Epithelial cell of esophagus (primary cell): ENCODE data around the gene ECHDC1.

ENCODE experiments used
- DNase-seq: peaks from one replicate; pipeline ENCODE4 v3.0.0; 2010; ENCODE audit warnings: low read depth
- H3K4me3 ChIP-seq: 2 replicates; pipeline ENCODE4 v1.5.1; 2011; ENCODE audit warnings: mild to moderate bottlenecking, low read length, control low read depth
- CTCF ChIP-seq: IDR thresholded peaks from 2 replicates; pipeline ENCODE4 v1.5.1; 2011; ENCODE audit warnings: low read depth, mild to moderate bottlenecking, low read length, control low read depth, inconsistent platforms; ENCODE audit not compliant: insufficient read depth; ENCODE audit errors: missing control alignments

Gene ECHDC1

GRCh38 chr6:127255286-127255685 lies 88.1 kb downstream of the ECHDC1 start:
- TF ChIP-seq CTCF, result no peak
- H3K4me3 ChIP-seq, result no peak overlapping the region
- DNase-seq, result no peak

DNA sequence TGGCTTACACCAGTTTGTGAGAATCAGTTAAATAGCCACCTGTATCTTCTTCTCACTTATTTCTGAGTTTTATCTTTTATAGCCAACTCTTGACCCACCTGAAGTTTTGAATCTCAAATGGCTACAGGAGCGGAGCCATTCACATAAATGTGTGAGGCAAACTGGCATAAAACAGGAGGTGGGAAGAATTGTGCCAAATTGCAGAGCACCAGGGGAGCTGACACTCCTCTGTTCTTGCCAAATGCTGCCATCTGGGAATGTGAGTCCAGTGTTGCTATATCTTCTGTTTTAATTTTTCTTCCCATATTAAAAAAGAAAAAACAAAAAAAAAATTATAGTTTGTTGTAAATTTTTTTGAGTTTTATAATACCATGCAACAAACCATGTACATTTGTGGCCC lies 93.8 kb downstream of the ECHDC1 start:
- no peak for DNase-seq
- TF ChIP-seq CTCF, result no peak
- H3K4me3 ChIP-seq, result no peak overlapping the region

DNA sequence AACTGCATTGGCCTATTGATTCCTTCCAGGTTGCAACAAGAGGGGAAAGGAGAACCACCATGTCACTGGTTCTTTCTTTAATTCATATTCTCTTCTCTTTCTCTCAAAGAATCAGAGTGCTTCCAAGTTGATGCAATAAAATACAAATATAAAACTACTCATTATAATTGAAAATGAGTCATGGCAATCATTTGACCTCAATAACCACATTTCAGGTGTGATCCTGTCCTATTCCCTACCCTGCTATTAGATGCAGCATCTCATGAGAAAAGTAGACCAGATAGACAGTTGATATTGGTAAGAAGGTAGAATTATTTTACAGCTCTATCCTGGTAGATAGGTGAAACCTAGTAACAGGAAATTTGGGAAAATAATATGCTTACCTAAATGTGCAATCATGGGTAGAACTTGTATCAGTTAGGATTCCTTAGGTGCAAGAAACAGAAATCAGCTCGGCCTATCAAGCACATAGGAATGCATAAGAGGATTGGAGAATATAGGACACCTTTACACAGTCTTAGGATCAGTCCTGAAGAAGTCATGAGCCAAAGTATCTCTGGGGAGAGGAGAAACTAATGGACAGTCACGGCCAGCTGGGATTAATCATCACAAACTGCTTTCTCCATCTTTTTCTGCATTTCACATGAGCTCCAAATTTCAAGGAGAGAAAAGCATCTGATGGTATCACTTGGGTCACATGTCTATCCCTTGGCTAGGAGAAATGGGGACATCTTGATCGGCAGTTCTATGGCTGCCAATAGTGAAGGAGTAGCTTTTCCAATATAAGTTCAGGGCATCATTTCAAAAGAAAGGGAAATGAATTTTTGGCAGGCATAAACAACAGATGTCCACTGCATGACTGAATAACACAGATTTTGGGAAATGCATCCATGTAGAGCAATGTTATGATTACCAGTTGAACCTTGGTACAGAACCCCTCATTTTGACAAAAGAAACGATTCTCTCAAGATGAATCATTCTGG lies 96.0 kb downstream of the ECHDC1 start:
- no peak for TF ChIP-seq CTCF
- peak; percentile 7 for DNase-seq
- no peak overlapping the region for H3K4me3 ChIP-seq

GRCh38 chr6:127243501-127243900 lies 99.9 kb downstream of the ECHDC1 start:
- no peak for DNase-seq
- no peak overlapping the region for H3K4me3 ChIP-seq
- no peak for TF ChIP-seq CTCF
